HG03064 (cell line): Measurements from ENCODE around the gene PLVAP.

Experiments
- ATAC-seq: cut with Tn5 transposase; IDR thresholded peaks from one replicate; pipeline ENCODE4 v1.9.1; 2021; ENCODE audit warnings: low read depth; ENCODE audit not compliant: unreplicated experiment

PLVAP gene

GRCh38 chr19:17336872-17337674 lies 40.1 kb downstream of the PLVAP start, which contains the start of gene GTPBP3:
GTPBP3 (plus strand) TSS chr19:17337553; CDS start chr19:17337612, 59 bp downstream.
- peak; percentile 46 for ATAC-seq

- ATAC-seq, result no peak
These were observed 41.6 kb downstream of the PLVAP start for GRCh38 chr19:17335575-17335974.

- ATAC-seq, result no peak
These were observed 42.4 kb downstream of the PLVAP start, which contains the start of gene ANO8 for GRCh38 chr19:17334414-17335409. ANO8 (minus strand) TSS chr19:17334855; CDS start chr19:17334670, 185 bp downstream.

- ATAC-seq, result no peak
These were observed 43.3 kb downstream of the PLVAP start for GRCh38 chr19:17333611-17334413.

- ATAC-seq, result no peak
These were observed 44.2 kb downstream of the PLVAP start for GRCh38 chr19:17332677-17333581.

GRCh38 chr19:17332360-17332676 lies 44.8 kb downstream of the PLVAP start:
- ATAC-seq, result no peak

- no peak for ATAC-seq
These were observed 46.0 kb downstream of the PLVAP start for GRCh38 chr19:17331045-17331558.

- no peak for ATAC-seq
These were observed 46.7 kb downstream of the PLVAP start for GRCh38 chr19:17330262-17331044.

GRCh38 chr19:17329366-17330261 lies 47.5 kb downstream of the PLVAP start:
- no peak for ATAC-seq

GRCh38 chr19:17328517-17329365 lies 48.4 kb downstream of the PLVAP start:
- no peak for ATAC-seq

GRCh38 chr19:17327654-17328516 lies 49.3 kb downstream of the PLVAP start:
- no peak for ATAC-seq

GRCh38 chr19:17327068-17327653 lies 50.0 kb downstream of the PLVAP start:
- ATAC-seq, result no peak

GRCh38 chr19:17326595-17326966 lies 50.6 kb downstream of the PLVAP start:
- no peak for ATAC-seq

- ATAC-seq, result no peak
These were observed 51.1 kb downstream of the PLVAP start for GRCh38 chr19:17325881-17326594.

- no peak for ATAC-seq
These were observed 52.0 kb downstream of the PLVAP start for GRCh38 chr19:17325133-17325532.
